DOHH2 (cell line): Measurements from ENCODE around the gene LRRC3.
A peak's percentile ranks its signal among the peaks of the same experiment; 100 is the strongest.

Experiments
- H3F3A ChIP-seq: fragments of 200-600 bp; sonication (generic), shearing (Covaris generic); 2 replicates; pipeline ENCODE4 v1.6.0; 2016; ENCODE audit warnings: antibody characterized with exemption, mild to moderate bottlenecking; ENCODE audit not compliant: control insufficient read depth, insufficient read depth
- H3K27ac ChIP-seq: fragments of 200-600 bp; sonication (generic); 2 replicates; pipeline ENCODE4 v1.5.1; 2014; ENCODE audit warnings: low read depth, mild to moderate bottlenecking, low read length, moderate library complexity
- H3K27me3 ChIP-seq: fragments of 200-600 bp; sonication (generic); 2 replicates; pipeline ENCODE4 v1.6.1; 2014; ENCODE audit warnings: mild to moderate bottlenecking, low read length, mixed read lengths; ENCODE audit not compliant: control insufficient read depth
- H3K36me3 ChIP-seq: fragments of 200-600 bp; sonication (generic); 2 replicates; pipeline ENCODE4 v1.6.1; 2014; ENCODE audit warnings: mild to moderate bottlenecking, low read length, moderate library complexity, mixed read lengths; ENCODE audit not compliant: control insufficient read depth
- H3K4me1 ChIP-seq: fragments of 200-600 bp; sonication (generic); 2 replicates; pipeline ENCODE4 v1.6.1; 2014; ENCODE audit warnings: mild to moderate bottlenecking, low read length, mixed read lengths; ENCODE audit not compliant: control insufficient read depth
- H3K4me2 ChIP-seq: fragments of 200-600 bp; sonication (generic); 2 replicates; pipeline ENCODE4 v1.6.0; 2014; ENCODE audit warnings: mild to moderate bottlenecking, low read length, moderate library complexity
- H3K4me3 ChIP-seq: fragments of 200-600 bp; sonication (generic); 2 replicates; pipeline ENCODE4 v1.5.1; 2014; ENCODE audit warnings: mild to moderate bottlenecking, low read length, mixed read lengths
- H3K79me2 ChIP-seq: fragments of 200-600 bp; sonication (generic); 2 replicates; pipeline ENCODE4 v1.6.1; 2014; ENCODE audit warnings: mild to moderate bottlenecking, low read length, mixed read lengths; ENCODE audit not compliant: control insufficient read depth
- H3K9me2 ChIP-seq: fragments of 200-600 bp; sonication (generic); replicated peaks from 2 replicates; pipeline ENCODE4 v1.6.1; 2014; ENCODE audit warnings: mild to moderate bottlenecking, low read length, mixed read lengths; ENCODE audit not compliant: control insufficient read depth
- H3K9me3 ChIP-seq: fragments of 200-600 bp; sonication (generic); 2 replicates; pipeline ENCODE4 v1.6.1; 2014; ENCODE audit warnings: antibody characterized with exemption, low read length, mixed read lengths; ENCODE audit not compliant: control insufficient read depth, insufficient read depth
- H4K20me1 ChIP-seq: fragments of 200-600 bp; sonication (generic); 2 replicates; pipeline ENCODE4 v1.6.0; 2014; ENCODE audit warnings: low read depth, mild to moderate bottlenecking, antibody characterized with exemption, low read length, moderate library complexity; ENCODE audit not compliant: control insufficient read depth, insufficient read depth
- CTCF ChIP-seq: fragments of 200-600 bp; sonication (generic); IDR thresholded peaks from one replicate; pipeline ENCODE4 v1.5.1; 2014; ENCODE audit warnings: antibody characterized with exemption, mild to moderate bottlenecking, low read depth, low read length; ENCODE audit not compliant: poor library complexity, severe bottlenecking
- EZH2phosphoT487 ChIP-seq: fragments of 200-600 bp; sonication (generic); IDR thresholded peaks from 2 replicates; pipeline ENCODE4 v1.6.1; 2017; ENCODE audit warnings: borderline replicate concordance, mild to moderate bottlenecking, antibody characterized with exemption, low read length, moderate library complexity, mixed read lengths

Gene LRRC3

DNA sequence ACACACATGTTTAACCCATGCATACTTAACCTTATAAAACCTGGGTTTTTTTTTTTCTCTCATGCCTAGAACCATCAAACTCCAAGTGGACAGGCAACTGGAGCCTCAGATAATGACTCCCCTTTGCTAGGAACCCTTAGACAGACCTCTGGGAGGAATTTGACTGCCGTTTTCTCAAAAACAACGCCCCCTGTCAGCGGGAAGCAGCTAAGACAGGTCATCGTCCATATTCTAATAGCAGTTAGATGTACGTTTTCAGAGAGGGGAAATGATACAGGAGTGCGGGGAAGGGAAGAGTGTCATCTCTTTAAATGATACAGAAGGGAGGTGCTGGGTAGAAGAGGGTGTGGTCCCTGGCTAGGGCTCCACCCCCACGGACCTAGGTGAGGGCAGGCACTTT, 34.7 kb downstream of the LRRC3 start:
- Histone ChIP-seq H3K4me2 (no peak overlapping the region), H3F3A (no peaks in the 10 kb centered on the region), H3K4me1 (no peaks in the 10 kb centered on the region), H3K27me3 (no peaks in the 10 kb centered on the region), H3K36me3 (no peaks in the 10 kb centered on the region), H3K9me2 (no peaks in the 10 kb centered on the region), H3K9me3 (peaks cover 22% of the 10 kb centered on the region), H4K20me1 (no peaks in the 10 kb centered on the region), H3K4me3 (no peak overlapping the region), H3K27ac (no peak overlapping the region), H3K79me2 (no peaks in the 10 kb centered on the region)
- TF ChIP-seq CTCF = peak; percentile 48
- TF ChIP-seq EZH2phosphoT487 = no peak

GRCh38 chr21:44490405-44490804, 35.1 kb downstream of the LRRC3 start:
- H3K9me2 ChIP-seq = no peaks in the 10 kb centered on the region
- no peak overlapping the region for H3K4me3 ChIP-seq
- no peak overlapping the region for H3K4me2 ChIP-seq
- no peaks in the 10 kb centered on the region for H3F3A ChIP-seq
- no peaks in the 10 kb centered on the region for H4K20me1 ChIP-seq
- H3K9me3 ChIP-seq = peaks cover 22% of the 10 kb centered on the region
- no peaks in the 10 kb centered on the region for H3K27me3 ChIP-seq
- no peaks in the 10 kb centered on the region for H3K4me1 ChIP-seq
- H3K36me3 ChIP-seq = no peaks in the 10 kb centered on the region
- H3K27ac ChIP-seq = no peak overlapping the region
- TF ChIP-seq EZH2phosphoT487 (no peak), CTCF (no peak)
- H3K79me2 ChIP-seq = no peaks in the 10 kb centered on the region

DNA sequence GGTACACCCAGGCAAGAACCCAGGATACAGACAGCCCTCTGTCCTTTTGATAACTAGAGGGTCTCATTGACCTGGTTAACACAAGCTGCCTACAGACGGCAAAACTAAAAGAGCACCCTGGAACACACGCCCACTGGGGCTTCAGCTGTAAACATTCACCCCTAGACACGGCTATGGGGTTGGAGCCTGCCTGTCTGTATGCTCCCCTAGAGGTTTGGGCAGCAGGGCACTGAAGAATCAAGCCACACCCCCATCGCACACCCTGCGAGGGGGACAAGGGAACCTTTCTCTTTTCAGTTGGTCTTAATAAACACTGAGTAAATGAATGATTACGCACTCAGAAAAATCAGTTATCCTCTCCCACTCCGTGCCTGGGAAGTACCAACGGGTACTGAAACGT, 35.5 kb downstream of the LRRC3 start:
- Histone ChIP-seq H3K9me2 (no peaks in the 10 kb centered on the region), H3K27me3 (no peaks in the 10 kb centered on the region), H3K4me2 (no peak overlapping the region), H3K27ac (no peak overlapping the region), H3K4me3 (no peak overlapping the region), H3K79me2 (no peaks in the 10 kb centered on the region), H3K9me3 (peaks cover 22% of the 10 kb centered on the region), H4K20me1 (no peaks in the 10 kb centered on the region), H3K4me1 (no peaks in the 10 kb centered on the region), H3K36me3 (no peaks in the 10 kb centered on the region), H3F3A (no peaks in the 10 kb centered on the region)
- no peak for TF ChIP-seq CTCF
- no peak for TF ChIP-seq EZH2phosphoT487
